Neuronal stem cell (in vitro differentiated cells): Measurements from ENCODE around the gene CCDC154.

Experiments
- DNase-seq: peaks from one replicate; pipeline ENCODE4 v3.0.0-alpha.2; 2013; ENCODE audit warnings: low spot score
- H2AFZ ChIP-seq: one replicate; pipeline ENCODE4 v1.6.1; 2013; ENCODE audit warnings: mild to moderate bottlenecking, low read length, inconsistent platforms
- H2AK5ac ChIP-seq: 2 replicates; pipeline ENCODE4 v1.6.1; 2013; ENCODE audit warnings: low read depth, mild to moderate bottlenecking, inconsistent platforms, low read length, moderate library complexity, mixed read lengths
- H2BK120ac ChIP-seq: 2 replicates; pipeline ENCODE4 v1.6.1; 2013; ENCODE audit warnings: low read depth, mild to moderate bottlenecking, inconsistent platforms, low read length, moderate library complexity, mixed read lengths
- H2BK12ac ChIP-seq: one replicate; pipeline ENCODE4 v1.6.1; 2013; ENCODE audit warnings: low read length, inconsistent platforms
- H2BK15ac ChIP-seq: 2 replicates; pipeline ENCODE4 v1.6.1; 2013; ENCODE audit warnings: mild to moderate bottlenecking, low read length, inconsistent platforms, mixed read lengths
- H2BK5ac ChIP-seq: one replicate; pipeline ENCODE4 v1.6.1; 2013; ENCODE audit warnings: inconsistent platforms, mild to moderate bottlenecking, low read length, moderate library complexity
- H3K14ac ChIP-seq: one replicate; pipeline ENCODE4 v1.6.1; 2013; ENCODE audit warnings: low read length, inconsistent platforms
- H3K18ac ChIP-seq: 2 replicates; pipeline ENCODE4 v1.6.1; 2013; ENCODE audit warnings: low read length, inconsistent platforms
- H3K23ac ChIP-seq: 2 replicates; pipeline ENCODE4 v1.6.1; 2013; ENCODE audit warnings: low read depth, mild to moderate bottlenecking, mixed read lengths, low read length, inconsistent platforms; ENCODE audit not compliant: poor library complexity
- H3K27ac ChIP-seq: replicated peaks from 3 replicates; pipeline ENCODE4 v1.5.1; 2013; ENCODE audit warnings: low read length, inconsistent platforms
- H3K27me3 ChIP-seq, 3 experiments: 2 replicates each; pipeline ENCODE4 v1.6.1; 2013; ENCODE audit warnings: low read length in 3 of 3, mild to moderate bottlenecking in 2 of 3, inconsistent platforms in 1 of 3, low read depth in 1 of 3, mixed read lengths in 1 of 3, moderate library complexity in 1 of 3; ENCODE audit not compliant: control insufficient read depth in 3 of 3, insufficient read depth in 3 of 3
- H3K36me3 ChIP-seq, 2 donors: replicated peaks in 1 of 2; 2 replicates each; pipeline ENCODE4 v1.6.1; 2013; ENCODE audit warnings: low read length in 2 of 2; ENCODE audit not compliant: control insufficient read depth in 2 of 2, insufficient read depth in 2 of 2
- H3K4ac ChIP-seq: 2 replicates; pipeline ENCODE4 v1.6.1; 2013; ENCODE audit warnings: inconsistent platforms, mild to moderate bottlenecking, low read length, moderate library complexity
- H3K4me1 ChIP-seq, 2 donors: 1 replicate in 1 of 2; 2 replicates in 1 of 2; pipeline ENCODE4 v1.6.1; 2013; ENCODE audit warnings: low read length in 2 of 2, low read depth in 1 of 2; ENCODE audit not compliant: control insufficient read depth in 2 of 2, insufficient read depth in 1 of 2
- H3K4me2 ChIP-seq: one replicate; pipeline ENCODE4 v1.6.1; 2013; ENCODE audit warnings: mild to moderate bottlenecking, low read length, inconsistent platforms; ENCODE audit not compliant: insufficient read depth, poor library complexity, severe bottlenecking
- H3K4me3 ChIP-seq, 2 donors: 2 replicates each; pipeline ENCODE4 v1.5.1; 2013; ENCODE audit warnings: low read length in 2 of 2, mild to moderate bottlenecking in 2 of 2, inconsistent platforms in 1 of 2, moderate library complexity in 1 of 2
- H3K79me1 ChIP-seq: one replicate; pipeline ENCODE4 v1.6.1; 2013; ENCODE audit warnings: low read depth, mild to moderate bottlenecking, inconsistent platforms, low read length, moderate library complexity
- H3K9ac ChIP-seq: one replicate; pipeline ENCODE4 v1.6.1; 2013; ENCODE audit warnings: mild to moderate bottlenecking, low read depth, low read length, inconsistent platforms; ENCODE audit not compliant: poor library complexity
- H3K9me3 ChIP-seq, 2 donors: replicated peaks in 1 of 2; 2 replicates each; pipeline versions ENCODE3 to v1.6.1; 2013; ENCODE audit warnings: low read length in 2 of 2, mild to moderate bottlenecking in 2 of 2, inconsistent platforms in 1 of 2, low read depth in 1 of 2, mixed read lengths in 1 of 2, moderate library complexity in 1 of 2; ENCODE audit not compliant: control insufficient read depth in 2 of 2, insufficient read depth in 1 of 2
- H4K8ac ChIP-seq: one replicate; pipeline ENCODE4 v1.6.1; 2013; ENCODE audit warnings: low read depth, mild to moderate bottlenecking, inconsistent platforms, low read length, moderate library complexity
- H4K91ac ChIP-seq: one replicate; pipeline ENCODE4 v1.6.1; 2013; ENCODE audit warnings: low read length, low read depth, mild to moderate bottlenecking, inconsistent platforms; ENCODE audit not compliant: poor library complexity
- WGBS, 2 donors: extraction: QIAGEN DNeasy Blood & Tissue Kit; methylation state at CpG; one replicate each; pipeline ENCODE4 v1.1.7; 2013; ENCODE audit warnings: missing lambda C conversion rate in 2 of 2, mixed read lengths in 1 of 2; ENCODE audit not compliant: insufficient read length in 2 of 2, insufficient replicate concordance in 1 of 2; ENCODE audit errors: extremely low coverage in 2 of 2; 5-methylcytosine and 5-hydroxymethylcytosine counted together

Gene CCDC154

GRCh38 chr16:1475552-1476114 is 31.3 kb upstream of the CCDC154 start:
- no peak overlapping the region for H3K14ac ChIP-seq
- H3K23ac ChIP-seq = peak overlapping the region; percentile 93
- H3K4me2 ChIP-seq = peak overlapping the region; percentile 75
- H2BK12ac ChIP-seq = no peak overlapping the region
- H4K91ac ChIP-seq = no peak overlapping the region
- WGBS, 2 donors = no CpG with 5 or more reads among the region's 15 CpGs
- H3K4me3 ChIP-seq = peak overlapping the region; percentile 92 to 99
- no peaks in the 10 kb centered on the region for H3K27me3 ChIP-seq
- H3K27ac ChIP-seq = no peak overlapping the region
- H2AFZ ChIP-seq = peak overlapping the region; percentile 97
- H3K79me1 ChIP-seq = peaks cover 15% of the 10 kb centered on the region
- H4K8ac ChIP-seq = no peak overlapping the region
- DNase-seq = no peak
- H2BK15ac ChIP-seq = no peak overlapping the region
- H3K9ac ChIP-seq = peak overlapping the region; percentile 95
- no peaks in the 10 kb centered on the region for H3K36me3 ChIP-seq
- H2BK5ac ChIP-seq = no peak overlapping the region
- H2BK120ac ChIP-seq = no peak overlapping the region
- no peak overlapping the region for H3K4ac ChIP-seq
- peak overlapping the region; percentile 91 for H2AK5ac ChIP-seq
- peaks cover 0 to 3% of the 10 kb centered on the region in 2 donors for H3K9me3 ChIP-seq
- peaks cover 4 to 12% of the 10 kb centered on the region in 2 donors for H3K4me1 ChIP-seq
- H3K18ac ChIP-seq = peak overlapping the region; percentile 97

GRCh38 chr16:1474796-1475551 is 30.6 kb upstream of the CCDC154 start, which contains the start of gene CLCN7:
TSS of gene CLCN7 (minus strand) at chr16:1475028. CDS start at chr16:1474974, 54 bp downstream.
- no peak within 1 kb of the TSS for H2BK120ac ChIP-seq
- H3K9ac ChIP-seq = peak within 1 kb of the TSS; percentile 98
- no peak within 1 kb of the TSS for H2BK5ac ChIP-seq
- peaks cover 4 to 15% of the 10 kb centered on the region in 2 donors for H3K4me1 ChIP-seq
- peak within 1 kb of the TSS; percentile 97 for H2AFZ ChIP-seq
- no peaks in the 10 kb centered on the region for H3K27me3 ChIP-seq
- no peak within 1 kb of the TSS for H2BK15ac ChIP-seq
- peak within 1 kb of the TSS; percentile 91 for H2AK5ac ChIP-seq
- peak; percentile 72 for DNase-seq
- H3K18ac ChIP-seq = peak within 1 kb of the TSS; percentile 97
- H3K4ac ChIP-seq = no peak within 1 kb of the TSS
- H2BK12ac ChIP-seq = peak within 1 kb of the TSS; percentile 73
- H3K4me2 ChIP-seq = peak within 1 kb of the TSS; percentile 75
- H3K27ac ChIP-seq = no peak within 1 kb of the TSS
- H3K36me3 ChIP-seq = no peaks in the 10 kb centered on the region
- peaks cover 0 to 3% of the 10 kb centered on the region in 2 donors for H3K9me3 ChIP-seq
- no peak within 1 kb of the TSS for H4K91ac ChIP-seq
- peaks cover 15% of the 10 kb centered on the region for H3K79me1 ChIP-seq
- peak within 1 kb of the TSS; percentile 92 to 99 for H3K4me3 ChIP-seq
- no peak within 1 kb of the TSS for H4K8ac ChIP-seq
- H3K14ac ChIP-seq = peak within 1 kb of the TSS; percentile 82
- peak within 1 kb of the TSS; percentile 93 for H3K23ac ChIP-seq
- no CpG with 5 or more reads among the region's 99 CpGs for WGBS, 2 donors

GRCh38 chr16:1474082-1474795 is 29.9 kb upstream of the CCDC154 start:
- DNase-seq = no peak
- H2AK5ac ChIP-seq = no peak overlapping the region

GRCh38 chr16:1472974-1473373 is 28.6 kb upstream of the CCDC154 start:
- WGBS, 2 donors = no CpG with 5 or more reads among the region's 3 CpGs
- Histone ChIP-seq H2AFZ (no peak overlapping the region), H2AK5ac (no peak overlapping the region), H3K23ac (no peak overlapping the region), H3K9ac (no peak overlapping the region), H3K27ac (no peak overlapping the region), H2BK5ac (no peak overlapping the region), H3K4me1 (peaks cover 4 to 15% of the 10 kb centered on the region in 2 donors), H3K27me3 (no peaks in the 10 kb centered on the region), H2BK12ac (no peak overlapping the region), H3K14ac (no peak overlapping the region), H3K4me2 (no peak overlapping the region), H3K18ac (no peak overlapping the region), H4K8ac (no peak overlapping the region), H3K79me1 (peaks cover 23% of the 10 kb centered on the region), H3K36me3 (no peaks in the 10 kb centered on the region), H3K4me3 (no peak overlapping the region), H3K9me3 (peaks cover 0 to 3% of the 10 kb centered on the region in 2 donors), H2BK15ac (no peak overlapping the region), H2BK120ac (no peak overlapping the region), H4K91ac (no peak overlapping the region), H3K4ac (no peak overlapping the region)
- DNase-seq = no peak

More at GRCh38 chr16:1474082-1474795, 29.9 kb upstream of the CCDC154 start:
- Histone ChIP-seq H2BK120ac (no peak overlapping the region), H4K91ac (no peak overlapping the region), H4K8ac (no peak overlapping the region), H2BK15ac (no peak overlapping the region), H3K4me1 (peaks cover 4 to 15% of the 10 kb centered on the region in 2 donors), H3K9ac (peak overlapping the region; percentile 98), H3K9me3 (peaks cover 0 to 3% of the 10 kb centered on the region in 2 donors), H3K27me3 (no peaks in the 10 kb centered on the region), H3K18ac (no peak overlapping the region), H3K79me1 (peaks cover 19% of the 10 kb centered on the region), H2BK5ac (no peak overlapping the region), H2AFZ (peak overlapping the region; percentile 97), H3K27ac (no peak overlapping the region), H3K4ac (no peak overlapping the region), H3K23ac (peak overlapping the region; percentile 93), H3K4me3 (peak overlapping the region; percentile 92 to 99), H3K36me3 (no peaks in the 10 kb centered on the region), H2BK12ac (no peak overlapping the region), H3K14ac (no peak overlapping the region), H3K4me2 (peak overlapping the region; percentile 70)
- no CpG with 5 or more reads among the region's 57 CpGs for WGBS, 2 donors
